ENCODE data around the gene ATAD2B. TPM values are rescaled to one million over a fixed set of nuclear protein-coding genes. Genes with fewer than 3 reads are reported as not detected.

Gene ATAD2B
- total and polyA plus RNA-seq, 4 donors = 2.3 to 16.2 (median 11.5) TPM

GRCh38 chr2:23706613-23707078 is 220.3 kb downstream of the ATAD2B start:
- no peak for TF ChIP-seq ZBTB33 (IDR thresholded peaks at IDR 0.05)
- TF ChIP-seq TAF1 (conservative IDR thresholded peaks at IDR 0.05) = no peak
- no peak for TF ChIP-seq REST (IDR thresholded peaks at IDR 0.05)
- TF ChIP-seq FOXA2 (IDR thresholded peaks at IDR 0.05) = no peak
- Histone ChIP-seq H3K27me3 (ENCODE audit: control insufficient read depth in 4 of 4, insufficient read depth in 4 of 4, low read length in 3 of 4) (no peaks in the 10 kb centered on the region), H3K9me3 (ENCODE audit: control insufficient read depth in 4 of 4, low read length in 3 of 4) (no peaks in the 10 kb centered on the region), H3K9ac (ENCODE audit: low read depth in 1 of 2, low read length in 2 of 2) (no peak overlapping the region), H3K27ac (ENCODE audit: low read depth in 1 of 2, low read length in 2 of 2) (no peak overlapping the region), H3K4me3 (ENCODE audit: low read depth in 1 of 3, low read length in 3 of 3) (no peak overlapping the region), H3K4me1 (ENCODE audit: control insufficient read depth in 4 of 4, insufficient read depth in 4 of 4, low read length in 3 of 4) (no peaks in the 10 kb centered on the region), H3K36me3 (ENCODE audit: control insufficient read depth in 4 of 4, insufficient read depth in 3 of 4, low read depth in 1 of 4, low read length in 3 of 4) (peaks cover 0 to 3% (median 2%) of the 10 kb centered on the region in 4 donors)
- no peak for DNase-seq (ENCODE audit: low spot score)
- 97% methylated on average over 18 of the region's 18 CpGs for WGBS

GRCh38 chr2:23705771-23706612 is 220.9 kb downstream of the ATAD2B start:
- no peaks in the 10 kb centered on the region for H3K9me3 ChIP-seq (ENCODE audit: control insufficient read depth in 4 of 4, low read length in 3 of 4)
- H3K4me1 ChIP-seq (ENCODE audit: control insufficient read depth in 4 of 4, insufficient read depth in 4 of 4, low read length in 3 of 4) = no peaks in the 10 kb centered on the region
- no peak overlapping the region for H3K27ac ChIP-seq (ENCODE audit: low read depth in 1 of 2, low read length in 2 of 2)
- no peaks in the 10 kb centered on the region for H3K27me3 ChIP-seq (ENCODE audit: control insufficient read depth in 4 of 4, insufficient read depth in 4 of 4, low read length in 3 of 4)
- TF ChIP-seq JUND (IDR thresholded peaks at IDR 0.05) (no peak), MAX (IDR thresholded peaks at IDR 0.05) (no peak), GABPA (IDR thresholded peaks at IDR 0.05 in 1 of 2, conservative IDR thresholded peaks at IDR 0.05 in 1 of 2) (no peak), FOXA2 (IDR thresholded peaks at IDR 0.05) (no peak), CTCF (IDR thresholded peaks at IDR 0.05; ENCODE audit: low read depth, low read length, missing input control) (no peak), ATF3 (IDR thresholded peaks at IDR 0.05) (no peak), SP1 (IDR thresholded peaks at IDR 0.05) (no peak), RXRA (IDR thresholded peaks at IDR 0.05) (no peak), HNF4G (IDR thresholded peaks at IDR 0.05) (no peak), RAD21 (IDR thresholded peaks at IDR 0.05) (no peak), ZBTB33 (IDR thresholded peaks at IDR 0.05) (no peak), TAF1 (conservative IDR thresholded peaks at IDR 0.05) (no peak), NR2F2 (IDR thresholded peaks at IDR 0.05) (no peak), HNF4A (conservative IDR thresholded peaks at IDR 0.05) (no peak), YY1 (IDR thresholded peaks at IDR 0.05) (no peak), FOXA1 (IDR thresholded peaks at IDR 0.05) (no peak)
- H3K9ac ChIP-seq (ENCODE audit: low read depth in 1 of 2, low read length in 2 of 2) = no peak overlapping the region
- H3K4me3 ChIP-seq (ENCODE audit: low read depth in 1 of 3, low read length in 3 of 3) = no peak overlapping the region
- 96% methylated on average over 18 of the region's 18 CpGs for WGBS
- H3K36me3 ChIP-seq (ENCODE audit: control insufficient read depth in 4 of 4, insufficient read depth in 3 of 4, low read depth in 1 of 4, low read length in 3 of 4) = peaks cover 0 to 3% (median 2%) of the 10 kb centered on the region in 4 donors
- DNase-seq (ENCODE audit: low spot score) = no peak
